GM23338 (cell line): ENCODE data around the gene LMO7. TPM values are rescaled to one million over a fixed set of nuclear protein-coding genes. Genes with fewer than 3 reads are reported as not detected.

Source experiments
- CTCF ChIP-seq, 2 experiments: fragments of 200-600 bp in 1 of 2; sonication (generic) in 1 of 2; conservative IDR thresholded peaks; 2 replicates each; pipeline versions ENCODE4 v1.5.1 to v1.6.1; 2016 to 2017; ENCODE audit warnings: antibody characterized with exemption in 2 of 2, low read depth in 2 of 2, mild to moderate bottlenecking in 2 of 2, moderate library complexity in 1 of 2
- EZH2phosphoT487 ChIP-seq: fragments of 200-600 bp; sonication (generic); IDR thresholded peaks from one replicate; pipeline ENCODE4 v1.8.1; 2018; ENCODE audit warnings: antibody characterized with exemption; ENCODE audit not compliant: unreplicated experiment
- POLR2AphosphoS5 ChIP-seq: IDR thresholded peaks from 2 replicates; pipeline ENCODE4 v1.6.1; 2016; ENCODE audit warnings: antibody characterized with exemption, low read depth
- REST ChIP-seq: IDR thresholded peaks from one replicate; pipeline ENCODE4 v1.6.1; 2018; ENCODE audit warnings: antibody characterized with exemption; ENCODE audit not compliant: unreplicated experiment
- ZNF462 ChIP-seq: fragments of 250-450 bp; sonication (Bioruptor Pico); IDR thresholded peaks from 2 replicates; pipeline ENCODE4 v1.5.0; 2020; ENCODE audit warnings: mild to moderate bottlenecking, moderate library complexity
- polyA plus RNA-seq: library from polyadenylated mRNA; unstranded; fragments of >200 nt; fragmentation: Nextera tagmentation; extraction: Ambion mirVana; gene quantifications from 2 replicates; pipeline ENCODE4 v1.2.1, GENCODE V29; 2016
- total RNA-seq: library from RNA; depleted of rRNA; stranded (reverse); fragments of >200 nt; shearing (Covaris generic); gene quantifications from 2 replicates; pipeline ENCODE4 v1.2.3, GENCODE V29; 2014

LMO7 gene
- total and polyA plus RNA-seq, 2 experiments from 2014 or later = 22.3 to 26.9 TPM

GRCh38 chr13:75657111-75657510, 21.0 kb downstream of the LMO7 start (continued):
- TF ChIP-seq ZNF462 (CRISPR knock-in tag) (no peak), POLR2AphosphoS5 (no peak), CTCF (conservative IDR thresholded peaks at IDR 0.05; ENCODE audit: low read depth in 2 of 2) (no peak), EZH2phosphoT487 (no peak), REST (no peak)
